ENCODE data around the gene S100PBP. TPM values are rescaled to one million over a fixed set of nuclear protein-coding genes. Genes with fewer than 3 reads are reported as not detected.

S100PBP gene
- total RNA-seq, 2 donors from 2014 or later, result 24.2 to 30.8 TPM

DNA sequence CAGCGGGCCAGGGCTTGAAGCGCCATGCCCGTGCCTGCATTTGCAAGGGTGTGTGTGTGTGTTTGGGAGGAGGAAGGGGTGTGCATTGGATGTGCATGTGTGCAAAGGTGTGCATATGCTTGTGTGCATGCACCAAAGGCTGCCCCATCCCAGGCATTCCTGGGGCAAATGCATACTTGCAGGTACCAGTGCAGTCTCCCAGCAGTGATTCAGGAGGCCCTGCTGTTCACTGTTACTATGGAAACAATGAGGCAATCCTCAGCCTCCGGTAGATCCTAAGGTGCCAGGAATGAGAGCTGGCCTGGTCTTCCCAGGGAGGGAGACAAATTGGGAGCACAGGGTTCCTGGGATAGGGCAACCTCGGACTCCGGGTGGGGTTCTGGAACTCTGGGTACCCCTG lies 60.7 kb downstream of the S100PBP start:
- no peak for DNase-seq (ENCODE audit: low spot score)
- intact Hi-C loops (cut with DNase I), result loop anchor here in 1 of 2 donors (5.0 kb wide), 1 partner anchor 214 kb away; no protein-coding TSS in a partner anchor

DNA sequence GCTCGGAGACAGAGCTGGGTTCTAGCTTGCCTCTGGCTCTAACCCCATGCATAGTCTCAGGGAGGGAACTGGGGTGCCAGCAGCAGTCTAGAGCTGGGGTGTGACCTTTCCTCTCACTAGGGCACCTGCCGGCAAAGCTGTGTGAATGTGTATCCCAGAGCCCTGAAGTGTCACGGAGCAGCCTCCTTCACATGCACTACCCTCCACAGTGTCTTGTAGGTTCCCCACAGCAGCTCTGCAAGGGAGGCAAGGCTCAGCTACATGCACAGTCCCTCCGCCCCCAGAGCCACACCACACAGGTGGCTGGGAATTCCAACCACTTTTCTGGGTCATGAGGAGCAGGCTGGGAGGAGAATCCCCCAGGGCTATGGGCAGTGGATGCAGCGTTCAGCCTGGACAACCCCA lies 61.2 kb downstream of the S100PBP start:
- intact Hi-C loops (cut with DNase I), result loop anchor here in 1 of 2 donors (5.0 kb wide), 1 partner anchor 214 kb away; no protein-coding TSS in a partner anchor
- DNase-seq (ENCODE audit: low spot score), result peak; percentile 58

DNA sequence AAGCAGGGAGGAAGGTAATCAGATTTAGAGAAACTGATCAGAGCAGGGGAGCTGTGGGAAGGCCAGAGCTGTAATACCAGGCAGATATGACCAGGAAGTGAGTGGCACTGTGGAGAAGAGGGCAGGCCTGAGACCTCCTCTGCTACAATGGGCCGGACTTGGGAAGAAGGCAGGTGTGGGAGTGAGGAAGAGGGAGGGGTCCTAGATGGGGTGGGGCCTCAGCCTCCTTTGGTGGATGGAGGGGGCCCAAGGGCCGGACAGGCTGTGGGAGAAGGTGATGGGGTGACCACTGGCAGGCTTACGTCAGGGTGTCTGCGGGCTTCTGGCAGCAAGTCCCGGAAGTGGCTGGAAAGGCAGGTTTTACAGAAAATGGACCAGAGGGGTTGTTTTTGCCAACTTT lies 63.8 kb downstream of the S100PBP start:
- intact Hi-C loops (cut with DNase I), result no loop called here
- DNase-seq (ENCODE audit: low spot score), result peak; percentile 34

DNA sequence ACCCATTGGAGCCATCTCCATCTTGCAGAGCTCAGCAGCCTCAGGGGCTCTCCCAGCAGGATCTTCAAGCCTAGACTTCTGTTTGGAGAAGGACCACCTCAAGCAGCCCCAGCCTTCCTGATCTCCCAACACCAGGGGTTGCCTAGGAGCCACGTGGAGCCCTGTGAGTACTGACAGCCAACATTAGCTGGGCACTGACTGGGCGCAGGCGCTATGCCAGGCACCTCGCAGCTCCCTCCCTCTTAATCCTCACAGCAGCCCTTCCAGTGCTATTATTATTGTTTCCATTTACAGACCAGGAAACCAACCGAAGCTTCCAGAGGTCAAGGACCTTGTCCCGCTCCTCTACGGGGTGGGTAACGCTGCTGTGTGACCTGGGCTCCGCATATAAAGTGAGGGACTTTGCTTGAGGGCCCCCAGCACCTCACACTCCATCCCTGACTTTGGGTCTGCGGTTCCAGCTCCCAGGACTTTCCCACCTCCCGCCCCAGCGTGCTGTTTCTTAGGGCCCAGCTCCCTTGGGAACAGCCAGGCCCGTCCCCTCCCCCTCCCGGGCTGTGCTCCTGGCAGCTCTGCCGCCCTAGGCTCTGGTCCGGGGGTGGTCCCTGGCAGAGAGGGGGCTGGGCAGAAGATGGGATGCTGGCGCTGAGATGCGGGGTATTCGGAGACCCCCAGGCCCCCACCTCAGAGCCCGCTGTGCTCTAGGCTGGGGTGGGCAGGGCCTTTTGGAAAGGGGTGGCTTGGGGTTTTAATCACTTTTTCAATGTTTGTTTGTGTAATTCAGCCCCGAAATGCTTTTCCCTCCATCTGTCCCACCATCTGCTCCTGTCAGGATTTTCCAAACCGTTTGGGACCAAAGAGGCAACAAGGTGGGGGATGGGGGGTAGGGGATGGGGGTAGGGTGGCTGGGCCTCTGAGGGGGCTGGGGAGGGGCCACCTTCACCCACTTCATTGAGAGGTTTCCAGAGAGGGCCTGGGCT lies 64.7 kb downstream of the S100PBP start:
- peak; percentile 20 for DNase-seq (ENCODE audit: low spot score)
- intact Hi-C loops (cut with DNase I), result no loop called here

DNA sequence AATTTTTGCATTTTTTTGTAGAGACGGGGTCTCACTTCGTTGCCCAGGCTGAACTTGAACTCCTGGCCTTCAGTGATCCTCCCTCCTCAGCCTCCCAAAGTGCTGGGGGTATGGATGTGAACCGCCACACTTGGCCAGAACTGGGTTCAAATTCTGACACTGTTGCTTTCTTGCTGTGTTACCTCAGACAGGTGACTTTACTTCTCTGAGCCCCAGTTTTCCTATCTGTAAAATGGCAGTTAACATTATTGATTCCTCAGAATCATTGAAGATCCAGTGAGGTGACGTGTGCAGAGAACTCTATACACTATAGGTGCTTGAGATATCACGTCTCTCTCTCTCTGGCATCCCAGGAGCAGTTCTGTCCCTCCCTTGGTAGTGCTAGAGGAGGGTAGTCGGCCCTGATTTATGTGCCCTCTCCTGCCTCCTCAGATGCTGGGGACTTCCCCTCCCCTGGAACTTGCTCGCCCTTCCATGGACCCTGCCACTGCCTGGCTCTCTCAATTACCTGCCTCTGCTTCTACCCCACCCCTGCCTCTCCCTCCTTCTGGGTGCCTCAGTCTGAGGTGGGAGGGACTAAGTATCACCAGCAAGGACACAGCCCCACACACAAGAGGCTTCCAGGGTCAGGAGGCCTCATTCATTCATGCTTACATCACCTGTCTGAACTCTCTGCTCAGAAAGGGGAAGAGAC lies 66.0 kb downstream of the S100PBP start:
- intact Hi-C loops (cut with DNase I), result no loop called here
- DNase-seq (ENCODE audit: low spot score), result peak; percentile 46

GRCh38 chr1:32884032-32884372 lies 66.5 kb downstream of the S100PBP start:
- peak; percentile 50 for DNase-seq (ENCODE audit: low spot score)
- intact Hi-C loops (cut with DNase I), result no loop called here

DNA sequence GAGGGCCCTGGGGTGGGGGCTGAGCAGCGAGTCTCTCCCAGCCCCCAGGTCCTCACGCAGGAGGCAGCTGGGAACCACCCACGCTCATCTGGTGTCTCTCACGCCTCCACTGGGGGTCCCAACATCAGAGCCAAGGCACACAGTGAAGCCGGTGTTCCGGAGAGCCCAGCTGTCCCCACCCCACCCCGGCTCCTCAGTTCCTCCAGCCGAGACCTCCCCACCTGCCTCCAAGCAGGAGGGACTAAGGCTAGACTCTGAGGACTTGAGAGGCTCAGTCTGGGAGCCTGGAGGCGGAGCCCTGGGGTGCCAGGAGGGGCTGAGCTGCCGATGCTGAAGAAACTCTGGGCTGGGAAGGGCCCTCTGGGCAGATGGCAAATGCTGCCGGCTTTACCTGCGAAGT lies 67.3 kb downstream of the S100PBP start:
- intact Hi-C loops (cut with DNase I), result no loop called here
- no peak for DNase-seq (ENCODE audit: low spot score)

DNA sequence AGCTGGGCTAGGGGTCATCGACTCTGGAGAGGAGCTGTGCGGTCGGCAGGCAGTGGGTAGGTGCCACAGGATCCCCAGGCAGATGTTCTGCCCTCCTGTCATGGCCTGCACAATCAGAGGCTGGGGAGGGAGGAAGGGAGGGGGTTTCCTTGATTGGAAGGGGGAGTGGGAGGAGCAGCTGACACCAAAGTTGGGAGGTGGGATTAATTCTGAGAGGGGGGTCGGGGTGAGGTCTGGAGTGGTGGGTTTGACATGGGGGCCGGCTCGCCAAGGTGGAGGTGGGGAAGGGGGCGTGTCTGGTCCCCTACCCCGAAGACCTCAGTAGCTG lies 68.2 kb downstream of the S100PBP start:
- no peak for DNase-seq (ENCODE audit: low spot score)

GRCh38 chr1:32886004-32886827 lies 68.8 kb downstream of the S100PBP start, which contains the start of gene HPCA:
Gene HPCA, plus strand, starts transcription at chr1:32886491. Its CDS starts 2,408 bp downstream, at chr1:32888899.
- intact Hi-C loops (cut with DNase I), result no loop called here
- peak; percentile 85 for DNase-seq (ENCODE audit: low spot score)

More for the DNA sequence above, 68.2 kb downstream of the S100PBP start:
- intact Hi-C loops (cut with DNase I), result no loop called here

DNA sequence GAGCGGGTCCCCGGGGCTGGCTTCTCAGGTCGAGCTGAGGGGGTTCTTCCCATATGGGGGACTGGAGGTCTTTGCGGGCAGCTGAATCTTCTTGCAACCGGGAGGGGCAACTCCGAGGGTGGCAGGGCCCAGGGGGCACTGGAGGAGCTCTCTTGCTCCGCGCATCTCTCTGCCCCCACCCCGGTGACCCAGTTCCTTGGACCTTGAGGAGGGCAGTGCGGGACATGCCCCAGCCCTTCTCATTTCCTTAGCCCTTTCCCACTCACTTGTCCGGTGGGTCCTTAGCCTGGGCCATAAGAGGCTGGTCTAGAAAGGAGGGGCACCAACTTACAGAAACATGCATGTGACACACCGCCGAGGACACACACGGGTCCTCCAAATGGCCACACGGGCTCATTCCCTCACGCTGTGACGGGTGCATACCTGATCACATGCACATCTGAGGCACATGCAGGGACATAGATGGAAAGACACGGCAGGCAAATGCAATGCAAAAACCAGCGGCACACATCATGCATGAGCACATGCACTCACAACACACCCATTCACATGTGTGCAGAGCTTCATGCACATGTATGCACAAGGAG lies 69.5 kb downstream of the S100PBP start:
- DNase-seq (ENCODE audit: low spot score), result no peak
- intact Hi-C loops (cut with DNase I), result no loop called here

GRCh38 chr1:32887623-32888022 lies 70.2 kb downstream of the S100PBP start:
- DNase-seq (ENCODE audit: low spot score), result peak; percentile 64
- intact Hi-C loops (cut with DNase I), result no loop called here

- intact Hi-C loops (cut with DNase I), result no loop called here
- peak; percentile 23 for DNase-seq (ENCODE audit: low spot score)
Observed at GRCh38 chr1:32888134-32888533, 70.7 kb downstream of the S100PBP start.

DNA sequence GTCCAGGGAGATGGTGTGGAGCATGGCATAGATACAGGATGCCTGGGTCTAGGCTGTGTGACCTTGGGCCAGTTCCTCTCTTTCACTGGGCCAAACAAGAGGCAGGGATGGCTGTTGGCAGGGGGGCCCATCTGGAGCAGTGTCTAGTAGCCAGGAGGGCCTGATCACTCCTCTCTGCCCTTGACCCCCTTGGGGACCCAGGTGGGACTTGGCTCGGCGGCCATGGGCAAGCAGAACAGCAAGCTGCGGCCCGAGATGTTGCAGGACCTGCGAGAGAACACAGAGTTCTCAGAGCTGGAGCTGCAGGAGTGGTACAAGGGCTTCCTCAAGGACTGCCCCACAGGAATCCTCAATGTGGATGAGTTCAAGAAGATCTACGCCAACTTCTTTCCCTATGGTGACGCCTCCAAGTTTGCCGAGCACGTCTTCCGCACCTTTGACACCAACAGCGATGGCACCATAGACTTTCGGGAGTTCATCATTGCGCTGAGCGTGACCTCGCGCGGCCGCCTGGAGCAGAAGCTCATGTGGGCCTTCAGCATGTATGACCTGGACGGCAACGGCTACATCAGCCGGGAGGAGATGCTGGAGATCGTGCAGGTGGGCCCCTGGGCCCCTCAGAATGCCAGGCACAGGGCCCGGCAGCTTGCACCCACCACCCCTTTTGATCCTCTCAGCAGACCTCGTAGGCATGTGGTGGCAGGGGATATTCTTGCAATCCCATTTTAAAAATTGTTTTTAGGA lies 71.4 kb downstream of the S100PBP start:
- intact Hi-C loops (cut with DNase I), result no loop called here
- peak; percentile 61 for DNase-seq (ENCODE audit: low spot score)

DNA sequence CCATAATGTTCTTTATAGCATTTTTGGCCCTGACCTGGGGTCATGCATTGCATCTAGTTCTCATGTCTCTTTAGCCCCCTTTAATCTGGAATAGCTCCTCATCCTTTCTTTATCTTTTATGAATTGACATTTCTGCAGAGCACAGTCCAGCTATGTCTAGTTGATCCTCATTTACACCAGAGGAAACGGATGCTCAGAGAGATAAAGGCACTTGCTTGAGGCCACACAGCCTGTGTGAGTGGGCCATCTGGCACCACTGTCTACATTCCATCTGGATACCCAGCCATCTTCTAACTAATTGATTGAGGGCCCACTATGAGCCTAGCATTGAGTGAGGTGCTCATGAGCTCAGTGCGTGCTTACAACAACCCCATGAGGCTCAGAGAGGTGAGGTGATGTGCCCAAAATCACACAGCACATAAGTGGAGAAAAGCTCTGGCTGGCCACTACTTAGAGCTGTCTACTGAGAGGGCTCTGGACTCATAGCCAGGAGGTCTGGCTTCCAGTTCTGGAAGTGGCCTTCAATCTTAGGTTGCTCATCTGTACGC lies 72.4 kb downstream of the S100PBP start:
- no peak for DNase-seq (ENCODE audit: low spot score)
- intact Hi-C loops (cut with DNase I), result no loop called here

GRCh38 chr1:32890516-32891240 lies 73.2 kb downstream of the S100PBP start:
- DNase-seq (ENCODE audit: low spot score), result peak; percentile 76
- intact Hi-C loops (cut with DNase I), result no loop called here

- intact Hi-C loops (cut with DNase I), result no loop called here
- no peak for DNase-seq (ENCODE audit: low spot score)
Observed at GRCh38 chr1:32891241-32891570, 73.8 kb downstream of the S100PBP start.

DNA sequence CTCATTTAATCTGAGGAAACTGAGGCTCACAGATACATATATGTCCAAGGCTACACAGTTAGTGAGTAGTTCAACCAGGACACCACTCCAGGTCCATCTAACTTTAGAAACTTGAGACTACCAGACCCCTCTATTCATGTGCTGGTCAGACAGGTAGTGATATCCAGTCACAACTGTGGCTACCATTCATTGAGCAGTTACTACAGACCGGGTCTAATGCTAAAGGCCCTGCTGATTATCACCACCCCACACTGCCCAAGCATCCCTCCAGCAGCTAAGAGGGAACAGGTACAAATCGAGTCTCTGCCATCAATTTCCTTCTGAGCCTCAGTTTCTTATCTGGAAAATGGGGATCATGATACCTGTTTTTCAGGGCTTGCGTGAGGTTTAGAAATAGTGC lies 74.2 kb downstream of the S100PBP start:
- no peak for DNase-seq (ENCODE audit: low spot score)
- intact Hi-C loops (cut with DNase I), result no loop called here

Data from posterior vena cava (tissue), 2 donors.